Heart left ventricle (tissue), 16 donors: ENCODE results near the gene C1orf35. TPM values are rescaled to one million over a fixed set of nuclear protein-coding genes. Genes with fewer than 3 reads are reported as not detected.

Experiments
- ATAC-seq, 4 donors: fragments of 200-7000 bp; cut with Tn5 transposase; one replicate each; pipeline ENCODE4 v1.9.1; 2020 to 2022; ENCODE audit warnings: moderate library complexity in 4 of 4, mild to moderate bottlenecking in 3 of 4, moderate number of reproducible peaks in 1 of 4
- DNase-seq, 5 donors: peaks; one replicate each; pipeline ENCODE4 v3.0.0-alpha.2; 2020
- H3K27ac ChIP-seq, 12 donors: fragments of 200-600 bp; sonication (generic) in 4 of 12; one replicate each; pipeline versions ENCODE4 v1.5.0 to v1.8.0; 2016 to 2022; ENCODE audit warnings: mild to moderate bottlenecking in 2 of 12
- H3K27me3 ChIP-seq, 9 donors: fragments of 200-600 bp; sonication (generic) in 2 of 9; one replicate each; pipeline versions ENCODE4 v1.5.1 to v1.8.0; 2016 to 2022; ENCODE audit warnings: mild to moderate bottlenecking in 3 of 9
- H3K36me3 ChIP-seq, 9 donors: fragments of 200-600 bp; sonication (generic) in 2 of 9; one replicate each; pipeline versions ENCODE4 v1.5.0 to v1.8.0; 2018 to 2022; ENCODE audit warnings: mild to moderate bottlenecking in 2 of 9
- H3K4me1 ChIP-seq, 12 donors: fragments of 200-600 bp; sonication (generic) in 4 of 12; one replicate each; pipeline versions ENCODE4 v1.5.0 to v1.8.0; 2016 to 2022; ENCODE audit warnings: mild to moderate bottlenecking in 3 of 12
- H3K4me3 ChIP-seq, 12 donors: fragments of 200-600 bp; sonication (generic) in 4 of 12; one replicate each; pipeline versions ENCODE4 v1.5.0 to v1.8.0; 2017 to 2022; ENCODE audit warnings: mild to moderate bottlenecking in 9 of 12, moderate library complexity in 4 of 12
- H3K9me3 ChIP-seq, 12 donors: fragments of 200-600 bp; sonication (generic) in 4 of 12; one replicate each; pipeline versions ENCODE4 v1.5.0 to v1.8.0; 2016 to 2022; ENCODE audit warnings: mild to moderate bottlenecking in 1 of 12
- POLR2A ChIP-seq, 2 donors: fragments of 450-650 bp; IDR thresholded peaks; one replicate each; pipeline ENCODE4 v1.6.1; 2017; ENCODE audit warnings: antibody characterized with exemption in 2 of 2, mild to moderate bottlenecking in 2 of 2, moderate library complexity in 2 of 2
- WGBS, 4 donors: extraction: QIAGEN DNeasy Blood & Tissue Kit in 2 of 4; methylation state at CpG; one replicate each; pipeline versions ENCODE4 v1.1.5 to v1.1.7; 2013 to 2018; 5-methylcytosine and 5-hydroxymethylcytosine counted together
- intact Hi-C, 10 donors: fragments of 100-400 bp; cut with DNase I; formaldehyde crosslinking; loops; one replicate each; pipeline versions ENCODE4 v1.11.1 to v1.14.2; 2022
- polyA plus RNA-seq, 2 donors: library from polyadenylated mRNA; stranded (reverse); fragments of 200-250 nt; gene quantifications; one replicate each; pipeline ENCODE4 v1.2.3, GENCODE V29; 2013
- total RNA-seq, 9 donors: library from RNA; depleted of rRNA in 2 of 9; stranded (reverse); fragments of >200 nt in 2 of 9; fragmentation: NEBNext Ultra II Directional in 3 of 9; extraction: Animal tissue kit (Norgen Biotek cat#: 25700) in 3 of 9; gene quantifications; one replicate each; pipeline versions ENCODE4 v1.1.0 to v1.2.4, GENCODE V29; 2016 to 2023
- TF ChIP-seq, protein P1 (sequence below), 12 donors: fragments of 200-600 bp; sonication (generic) in 4 of 12; IDR thresholded peaks; one replicate each; pipeline versions ENCODE4 v1.5.0 to v1.8.0; 2018 to 2022; ENCODE audit warnings: antibody characterized with exemption in 12 of 12, mild to moderate bottlenecking in 5 of 12
- donor health status: ischemic (EF 13 %, LVEDD 7.1; RV severe dilation, severe dysfunction).
- donor health status: healthy with polysubstance abuse.
- donor health status: DM: no; HTN: yes; CAD: no.
- donor health status: DM: no; HTN: no; CAD: no.
- donor health status: ischemic (EF 25% LVEDD 6.9; RV normal size, moderate dysfunction).
- donor health status: ischemic (EF 25% LVEDD 5.7; RV mildly dilated, moderate dysfunction).
- donor health status: healthy.
- donor health status: DM: yes; HTN: yes; CAD: no.
- donor health status: ischemic (EF 35%, LVEDD 5.7; RV mildly dilated, moderate dysfunction).
- donor health status: nonischemic (EF 11% LVEDD 7.7; RV severe dilation, severe dysfunction).
- donor health status: DM: yes; HTN: yes; CAD: no.
- donor health status: PGD.
- donor health status: ischemic (EF 29% LVEDD 5.4; RV normal size, mild dysfunction).
- donor health status: nonischemic (EF 23%, LVEDD 6.1; RV moderate dilation, normal function).

C1orf35 gene
- total and polyA plus RNA-seq, 11 donors = 6.2 to 9.8 (median 7.7) TPM

DNA sequence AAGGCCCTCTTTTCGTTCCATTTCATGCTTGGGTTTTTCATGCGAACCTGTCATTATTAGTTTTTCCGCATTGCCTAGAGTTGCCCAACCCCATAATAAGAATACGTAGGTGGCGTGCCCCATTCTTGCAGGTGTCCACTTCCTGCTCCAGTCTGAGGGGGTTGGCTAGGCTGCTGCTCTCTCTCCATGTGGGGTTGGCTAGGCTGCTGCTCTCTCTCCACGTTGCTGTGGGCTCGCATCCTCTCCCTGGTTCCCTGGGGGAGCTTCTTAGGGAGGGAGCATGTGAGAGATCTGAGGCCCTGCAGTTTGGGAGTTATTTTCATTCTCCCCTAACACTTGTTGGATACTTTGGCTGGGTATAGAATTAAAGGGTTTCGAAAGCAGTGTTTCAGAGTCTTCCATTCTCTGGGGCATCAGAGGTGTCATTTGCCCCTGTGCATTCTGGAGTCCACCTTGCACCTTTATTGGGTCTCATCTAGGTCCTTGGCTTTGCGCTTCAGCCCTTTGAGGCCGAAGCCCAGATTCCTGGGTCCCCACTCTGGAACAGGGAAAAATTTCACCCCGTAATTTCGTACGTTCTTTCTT lies 8.6 kb downstream of the C1orf35 start:
- intact Hi-C loops = no loop called here
- DNase-seq = no peak
- no peak for TF ChIP-seq POLR2A (IDR thresholded peaks at IDR 0.05)
- TF ChIP-seq, protein P1, sequence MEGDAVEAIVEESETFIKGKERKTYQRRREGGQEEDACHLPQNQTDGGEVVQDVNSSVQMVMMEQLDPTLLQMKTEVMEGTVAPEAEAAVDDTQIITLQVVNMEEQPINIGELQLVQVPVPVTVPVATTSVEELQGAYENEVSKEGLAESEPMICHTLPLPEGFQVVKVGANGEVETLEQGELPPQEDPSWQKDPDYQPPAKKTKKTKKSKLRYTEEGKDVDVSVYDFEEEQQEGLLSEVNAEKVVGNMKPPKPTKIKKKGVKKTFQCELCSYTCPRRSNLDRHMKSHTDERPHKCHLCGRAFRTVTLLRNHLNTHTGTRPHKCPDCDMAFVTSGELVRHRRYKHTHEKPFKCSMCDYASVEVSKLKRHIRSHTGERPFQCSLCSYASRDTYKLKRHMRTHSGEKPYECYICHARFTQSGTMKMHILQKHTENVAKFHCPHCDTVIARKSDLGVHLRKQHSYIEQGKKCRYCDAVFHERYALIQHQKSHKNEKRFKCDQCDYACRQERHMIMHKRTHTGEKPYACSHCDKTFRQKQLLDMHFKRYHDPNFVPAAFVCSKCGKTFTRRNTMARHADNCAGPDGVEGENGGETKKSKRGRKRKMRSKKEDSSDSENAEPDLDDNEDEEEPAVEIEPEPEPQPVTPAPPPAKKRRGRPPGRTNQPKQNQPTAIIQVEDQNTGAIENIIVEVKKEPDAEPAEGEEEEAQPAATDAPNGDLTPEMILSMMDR (IDR thresholded peaks at IDR 0.05) = no peak
- H3K4me3 ChIP-seq = no peak overlapping the region
- peaks cover 14 to 70% (median 43%) of the 10 kb centered on the region in 12 donors for H3K4me1 ChIP-seq
- peaks cover 0 to 16% (median 7%) of the 10 kb centered on the region in 12 donors for H3K9me3 ChIP-seq
- H3K27ac ChIP-seq = no peak overlapping the region
- H3K36me3 ChIP-seq = peaks cover 0 to 68% (median 31%) of the 10 kb centered on the region in 9 donors
- ATAC-seq = no peak
- WGBS, 4 donors = 87 to 95% (median 89%) methylated on average over 13 of the region's 13 CpGs
- H3K27me3 ChIP-seq = no peaks in the 10 kb centered on the region

DNA sequence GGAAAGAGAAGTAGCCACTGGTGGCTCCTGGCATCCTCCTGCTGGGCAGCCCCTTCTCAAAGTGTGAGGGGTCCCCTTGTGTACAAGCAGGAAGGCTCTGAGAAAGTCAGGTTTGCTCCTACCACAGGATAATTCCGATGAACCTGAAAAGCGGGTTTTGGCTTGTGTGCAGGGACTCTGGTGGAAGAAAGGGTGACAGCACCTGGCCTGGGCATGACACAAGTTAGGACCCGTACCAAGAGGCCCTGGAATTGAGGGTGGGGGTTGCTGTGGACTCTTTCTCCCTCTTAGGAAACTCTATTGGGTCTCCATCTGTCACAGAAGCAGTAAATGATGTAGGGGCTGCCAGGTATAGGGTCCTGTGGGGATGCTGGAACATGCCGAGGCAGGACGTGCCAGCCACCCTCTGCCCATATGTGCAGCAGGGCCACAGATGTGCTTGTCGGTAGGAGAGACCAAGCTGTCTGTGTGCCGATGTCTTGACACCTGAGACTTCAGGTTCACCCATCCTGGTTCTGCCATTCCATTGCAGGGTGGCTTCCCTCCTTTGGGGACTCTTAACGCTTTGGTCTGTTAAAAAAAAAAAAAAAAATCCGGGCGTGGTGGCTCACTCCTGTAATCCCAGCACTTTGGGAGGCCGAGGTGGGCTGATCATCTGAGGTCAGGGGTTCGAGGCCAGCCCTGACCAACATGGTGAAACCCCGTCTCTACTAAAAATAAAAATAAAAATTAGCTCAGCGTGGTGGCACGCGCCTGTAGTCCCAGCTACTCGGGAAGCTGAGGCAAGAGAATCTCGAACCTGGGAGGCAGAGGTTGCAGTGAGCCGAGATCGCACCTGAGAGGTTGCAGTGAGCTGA lies 9.8 kb downstream of the C1orf35 start:
- 91 to 96% (median 93%) methylated on average over 18 to 20 of the region's 20 CpGs for WGBS, 4 donors
- H3K4me3 ChIP-seq = no peak overlapping the region
- TF ChIP-seq, protein P1 (IDR thresholded peaks at IDR 0.05) = no peak
- no peak for TF ChIP-seq POLR2A (IDR thresholded peaks at IDR 0.05)
- ATAC-seq (no peak), DNase-seq (no peak)
- intact Hi-C loops = no loop called here
- peaks cover 0 to 66% (median 20%) of the 10 kb centered on the region in 9 donors for H3K36me3 ChIP-seq
- peaks cover 24 to 79% (median 56%) of the 10 kb centered on the region in 12 donors for H3K4me1 ChIP-seq
- H3K27me3 ChIP-seq = no peaks in the 10 kb centered on the region
- peaks cover 0 to 16% (median 7%) of the 10 kb centered on the region in 12 donors for H3K9me3 ChIP-seq
- H3K27ac ChIP-seq = no peak overlapping the region

DNA sequence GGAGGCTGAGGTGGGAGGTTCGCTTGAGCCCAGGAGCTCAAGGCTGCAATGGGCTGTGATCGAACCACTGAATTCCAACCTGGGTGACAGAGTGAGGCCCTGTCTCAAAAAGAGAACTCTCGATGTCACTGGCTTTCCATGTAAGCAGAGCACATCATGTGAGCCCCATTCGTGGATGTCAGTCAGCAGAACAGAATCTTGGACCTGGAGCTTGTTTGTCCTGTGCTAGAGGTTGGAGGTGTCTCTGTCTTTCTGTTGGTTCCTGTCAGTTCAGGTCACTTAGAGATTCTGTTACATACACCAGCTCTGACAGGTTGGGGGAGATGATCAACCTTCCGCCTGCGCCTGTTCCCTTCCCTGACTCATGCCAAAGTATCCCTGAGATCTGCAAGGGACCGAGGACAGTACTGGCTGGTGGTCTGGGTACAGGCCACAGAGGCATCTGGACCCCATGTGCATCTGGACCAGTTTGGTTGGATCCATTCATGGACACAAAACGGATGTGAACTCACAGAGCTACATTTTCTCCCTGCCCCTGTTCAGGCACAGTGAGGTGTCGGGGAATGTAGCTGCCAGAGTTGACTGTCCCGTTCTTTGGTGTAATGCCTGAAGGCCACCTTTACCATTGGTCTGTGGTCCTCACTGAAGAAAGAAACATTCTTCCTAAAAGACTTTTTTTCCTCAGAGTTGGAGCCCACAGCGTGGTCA lies 10.6 kb downstream of the C1orf35 start:
- DNase-seq (no peak), ATAC-seq (no peak)
- Histone ChIP-seq H3K27me3 (no peaks in the 10 kb centered on the region), H3K27ac (no peak overlapping the region), H3K4me3 (no peak overlapping the region), H3K9me3 (peaks cover 0 to 16% (median 7%) of the 10 kb centered on the region in 12 donors), H3K36me3 (peaks cover 0 to 62% (median 12%) of the 10 kb centered on the region in 9 donors), H3K4me1 (peaks cover 31 to 86% (median 64%) of the 10 kb centered on the region in 12 donors)
- intact Hi-C loops = no loop called here
- WGBS, 4 donors = 83 to 89% (median 84%) methylated on average over 10 to 11 of the region's 11 CpGs
- no peak for TF ChIP-seq POLR2A (IDR thresholded peaks at IDR 0.05)
- TF ChIP-seq, protein P1 (IDR thresholded peaks at IDR 0.05) = no peak
